GM18505 (cell line): Measurements from ENCODE around the gene AVPR2.

Experiments used
- ATAC-seq: cut with Tn5 transposase; IDR thresholded peaks from one replicate; pipeline ENCODE4 v1.9.1; 2021; ENCODE audit not compliant: unreplicated experiment
- POLR2A ChIP-seq: IDR thresholded peaks from 4 replicates; pipeline ENCODE4 v1.6.1; 2011; ENCODE audit warnings: borderline replicate concordance; ENCODE audit not compliant: insufficient read depth, insufficient read length; ENCODE audit errors: extremely low read depth

Gene AVPR2

DNA sequence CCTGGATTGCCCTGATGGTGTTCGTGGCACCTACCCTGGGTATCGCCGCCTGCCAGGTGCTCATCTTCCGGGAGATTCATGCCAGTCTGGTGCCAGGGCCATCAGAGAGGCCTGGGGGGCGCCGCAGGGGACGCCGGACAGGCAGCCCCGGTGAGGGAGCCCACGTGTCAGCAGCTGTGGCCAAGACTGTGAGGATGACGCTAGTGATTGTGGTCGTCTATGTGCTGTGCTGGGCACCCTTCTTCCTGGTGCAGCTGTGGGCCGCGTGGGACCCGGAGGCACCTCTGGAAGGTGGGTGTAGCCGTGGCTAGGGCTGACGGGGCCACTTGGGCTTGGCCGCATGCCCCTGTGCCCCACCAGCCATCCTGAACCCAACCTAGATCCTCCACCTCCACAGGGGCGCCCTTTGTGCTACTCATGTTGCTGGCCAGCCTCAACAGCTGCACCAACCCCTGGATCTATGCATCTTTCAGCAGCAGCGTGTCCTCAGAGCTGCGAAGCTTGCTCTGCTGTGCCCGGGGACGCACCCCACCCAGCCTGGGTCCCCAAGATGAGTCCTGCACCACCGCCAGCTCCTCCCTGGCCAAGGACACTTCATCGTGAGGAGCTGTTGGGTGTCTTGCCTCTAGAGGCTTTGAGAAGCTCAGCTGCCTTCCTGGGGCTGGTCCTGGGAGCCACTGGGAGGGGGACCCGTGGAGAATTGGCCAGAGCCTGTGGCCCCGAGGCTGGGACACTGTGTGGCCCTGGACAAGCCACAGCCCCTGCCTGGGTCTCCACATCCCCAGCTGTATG lies 1.8 kb downstream of the AVPR2 start:
- TF ChIP-seq POLR2A = peak; percentile 0
- no peak for ATAC-seq

GRCh38 chrX:153907456-153907855 lies 3.0 kb downstream of the AVPR2 start:
- ATAC-seq = no peak

GRCh38 chrX:153908219-153908860 lies 3.9 kb downstream of the AVPR2 start:
- ATAC-seq = no peak
- TF ChIP-seq POLR2A = no peak

More at GRCh38 chrX:153907456-153907855, 3.0 kb downstream of the AVPR2 start:
- no peak for TF ChIP-seq POLR2A

- TF ChIP-seq POLR2A = no peak
- no peak for ATAC-seq
These were observed 4.8 kb downstream of the AVPR2 start for GRCh38 chrX:153909024-153909979.

DNA sequence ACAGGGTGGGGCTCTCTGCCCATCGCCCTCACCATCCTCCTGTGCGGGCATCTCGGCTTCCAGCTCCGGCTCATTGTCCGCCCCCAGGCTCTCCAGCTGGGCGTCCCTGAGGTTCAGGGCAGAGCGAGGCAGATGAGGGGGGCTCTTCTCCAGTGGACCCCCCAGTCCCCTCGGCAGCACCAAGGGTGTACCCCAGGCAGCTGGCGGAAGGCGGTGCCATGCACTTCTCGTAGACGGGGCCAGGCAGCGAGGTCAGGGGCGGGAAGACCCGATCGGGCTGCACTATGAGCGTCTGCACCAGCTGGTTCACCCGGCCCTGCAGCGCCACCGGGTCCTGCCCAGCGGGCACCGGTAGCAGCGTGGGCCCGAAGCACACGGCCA lies 5.5 kb downstream of the AVPR2 start:
- no peak for ATAC-seq
- no peak for TF ChIP-seq POLR2A

DNA sequence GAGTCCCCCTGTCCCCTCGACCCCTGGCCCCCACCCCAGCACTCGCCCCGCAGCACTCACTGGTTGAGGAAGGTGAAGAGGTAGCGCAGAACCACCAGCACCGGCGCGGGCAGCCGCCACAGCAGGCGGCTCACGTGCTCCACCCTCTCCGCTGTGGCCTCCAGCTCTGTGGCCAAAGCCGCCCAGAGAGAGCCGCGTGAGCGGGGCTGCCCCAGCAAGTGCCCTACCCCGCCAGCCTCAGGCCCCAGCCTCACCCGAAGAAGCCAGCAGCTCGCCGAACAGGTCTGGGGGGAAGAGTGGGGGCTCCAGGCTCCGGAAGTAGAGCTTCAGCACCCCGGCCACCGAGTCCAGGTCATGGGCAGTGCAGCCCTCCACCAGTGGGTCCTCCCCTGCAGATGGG lies 6.0 kb downstream of the AVPR2 start:
- ATAC-seq = no peak

GRCh38 chrX:153911798-153912197 lies 7.3 kb downstream of the AVPR2 start:
- TF ChIP-seq POLR2A = no peak
- no peak for ATAC-seq

More for the DNA sequence above, 6.0 kb downstream of the AVPR2 start:
- TF ChIP-seq POLR2A = no peak

DNA sequence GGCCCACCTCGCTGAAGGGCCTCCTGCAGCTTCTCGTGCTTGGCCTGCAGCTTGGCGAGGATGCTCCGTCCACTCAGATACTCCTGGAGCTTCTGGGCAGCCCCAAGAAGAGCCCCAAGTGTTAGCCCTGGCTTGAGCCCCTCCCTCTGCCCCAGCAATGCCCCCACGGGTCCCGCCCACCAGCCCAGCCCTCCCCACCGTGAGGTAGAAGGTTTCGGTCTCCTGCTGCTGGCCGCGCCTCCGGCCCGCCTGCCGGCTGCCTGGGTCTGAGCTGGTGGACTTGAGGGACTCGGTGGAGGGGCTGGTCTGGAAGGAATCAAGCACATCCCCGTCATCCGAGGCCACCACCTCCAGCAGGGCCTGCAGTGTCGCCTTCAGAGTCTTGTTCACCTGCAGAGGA lies 8.7 kb downstream of the AVPR2 start:
- no peak for ATAC-seq
- TF ChIP-seq POLR2A = no peak

- no peak for ATAC-seq
- no peak for TF ChIP-seq POLR2A
These were observed 9.2 kb downstream of the AVPR2 start for GRCh38 chrX:153913701-153914100.

GRCh38 chrX:153917869-153918268 lies 13.4 kb downstream of the AVPR2 start:
- no peak for ATAC-seq
- TF ChIP-seq POLR2A = no peak

DNA sequence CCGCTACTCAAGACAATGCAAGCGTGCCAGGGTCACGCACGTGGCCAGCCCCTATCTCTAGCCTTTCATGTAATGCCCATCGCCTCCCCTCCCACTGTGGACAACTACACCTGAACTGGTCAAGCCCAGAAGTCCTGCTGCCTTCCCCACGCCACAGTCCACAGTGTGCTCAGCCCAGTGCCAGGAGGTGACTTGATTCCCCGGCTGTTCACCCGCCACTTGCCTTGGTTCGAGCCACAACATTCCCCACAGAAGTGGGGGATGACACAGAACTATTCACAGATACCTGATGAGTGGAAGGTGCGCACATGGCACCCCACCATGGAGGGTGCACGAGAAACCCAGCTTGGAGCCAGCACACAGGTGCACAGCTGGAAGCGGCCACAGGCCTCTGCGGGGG lies 14.8 kb downstream of the AVPR2 start:
- no peak for ATAC-seq
- no peak for TF ChIP-seq POLR2A

GRCh38 chrX:153920546-153920945 lies 16.1 kb downstream of the AVPR2 start:
- TF ChIP-seq POLR2A = no peak
- no peak for ATAC-seq

GRCh38 chrX:153921070-153921469 lies 16.6 kb downstream of the AVPR2 start:
- ATAC-seq = no peak
- TF ChIP-seq POLR2A = no peak

DNA sequence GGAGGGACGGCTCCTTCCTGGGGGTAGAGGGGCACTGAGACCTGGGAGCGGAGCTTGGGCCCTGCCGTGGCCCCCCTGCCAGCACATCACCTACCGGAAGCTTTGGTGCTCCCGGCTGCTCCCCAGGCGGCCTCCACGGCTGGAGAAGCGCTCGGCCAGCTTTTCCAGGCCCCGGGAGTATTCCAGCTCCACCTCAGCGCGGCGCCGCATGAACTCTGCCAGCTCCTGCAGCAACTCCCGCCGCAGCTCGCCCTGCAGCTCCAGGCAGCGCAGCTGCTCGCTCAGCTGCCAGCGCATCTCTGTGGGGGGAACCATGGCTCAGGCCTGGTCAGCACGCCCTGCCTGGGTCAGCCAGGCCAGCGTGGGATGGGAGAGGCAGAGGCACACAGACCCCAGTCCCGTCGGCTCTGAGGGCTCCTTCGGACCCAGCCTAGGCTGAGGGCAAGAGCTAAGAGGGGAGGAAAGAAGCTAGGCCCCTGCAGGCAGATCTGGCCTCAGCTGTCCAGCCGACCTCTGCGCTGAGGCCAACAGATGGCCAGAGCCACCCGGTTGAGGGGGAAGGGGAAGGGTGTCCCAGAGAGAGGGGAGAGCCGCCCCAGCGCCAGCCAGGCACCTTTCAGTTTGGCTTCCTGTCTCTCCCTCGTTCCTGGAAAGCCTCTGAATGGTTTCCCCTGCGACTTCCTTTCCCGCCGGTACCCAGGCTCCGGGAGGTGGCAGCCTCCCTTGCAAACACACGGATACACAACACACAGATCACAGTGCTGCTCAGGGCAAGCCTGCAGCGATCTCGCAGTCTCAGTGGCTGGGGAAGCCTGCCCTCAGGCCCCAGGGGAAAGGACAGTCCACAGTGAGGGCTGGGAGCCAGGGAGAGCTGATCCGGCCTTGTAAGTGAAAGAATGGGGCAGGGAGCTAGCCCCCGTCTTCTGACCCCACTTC lies 17.3 kb downstream of the AVPR2 start:
- TF ChIP-seq POLR2A = no peak
- no peak for ATAC-seq
